NCI-H128 (cell line): ENCODE measurements around the gene LRRN2.

Source experiments
- DNase-seq: peaks from one replicate; lab custom pipeline; 2025; ENCODE audit not compliant: unreplicated experiment; lab: John Stamatoyannopoulos, UW

Gene LRRN2

DNA sequence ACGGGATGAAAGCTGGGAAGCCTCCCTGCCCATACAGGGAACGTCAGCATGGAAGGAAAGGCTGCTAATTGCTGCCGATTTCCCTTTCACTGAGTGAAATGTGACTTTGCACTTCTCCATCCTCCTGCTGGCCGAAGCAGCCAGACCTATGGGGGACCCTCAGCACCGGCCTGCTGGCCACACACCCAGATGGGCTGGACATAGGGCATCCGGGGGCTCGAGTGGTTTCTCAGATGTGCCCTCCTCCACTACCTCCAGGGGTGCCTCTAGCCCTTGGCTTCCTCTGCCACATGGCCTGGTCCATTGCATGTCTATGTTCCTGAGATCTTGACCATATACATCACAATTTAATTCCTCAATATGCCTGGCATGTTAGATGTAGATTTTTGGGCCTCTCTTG is 79.7 kb downstream of the LRRN2 start:
- no peak for DNase-seq

DNA sequence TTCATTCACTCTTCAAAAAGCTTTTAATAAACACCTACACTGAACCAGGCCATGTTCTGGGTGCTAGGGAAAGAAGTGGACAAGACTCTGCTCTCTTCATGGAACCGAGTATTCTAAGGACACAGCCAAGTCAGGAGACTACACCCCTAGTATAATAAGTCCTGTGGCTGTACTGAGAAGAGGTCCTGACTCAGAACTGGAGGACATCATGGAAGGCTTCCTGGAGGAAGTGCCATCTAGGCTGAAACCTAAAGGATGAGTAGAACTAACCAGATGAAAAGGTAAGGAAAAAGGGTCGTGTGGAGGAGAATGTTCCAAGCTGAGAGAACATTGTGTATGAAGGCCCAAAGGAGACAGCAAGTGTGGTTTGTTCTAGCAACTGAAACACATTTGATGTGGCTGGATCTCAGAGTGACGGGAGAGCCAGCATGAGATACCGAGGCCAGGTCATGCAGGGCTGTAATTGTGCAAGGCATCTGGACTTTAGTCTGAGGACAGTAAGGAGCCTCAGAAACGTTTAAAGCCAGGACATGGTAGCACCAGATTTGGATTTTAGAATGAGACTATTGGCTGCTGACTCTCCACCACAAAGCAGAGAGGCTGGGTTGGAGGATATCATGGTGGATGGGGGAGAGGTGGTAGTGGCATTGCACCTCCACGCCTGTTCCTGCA is 82.5 kb downstream of the LRRN2 start:
- DNase-seq: no peak

DNA sequence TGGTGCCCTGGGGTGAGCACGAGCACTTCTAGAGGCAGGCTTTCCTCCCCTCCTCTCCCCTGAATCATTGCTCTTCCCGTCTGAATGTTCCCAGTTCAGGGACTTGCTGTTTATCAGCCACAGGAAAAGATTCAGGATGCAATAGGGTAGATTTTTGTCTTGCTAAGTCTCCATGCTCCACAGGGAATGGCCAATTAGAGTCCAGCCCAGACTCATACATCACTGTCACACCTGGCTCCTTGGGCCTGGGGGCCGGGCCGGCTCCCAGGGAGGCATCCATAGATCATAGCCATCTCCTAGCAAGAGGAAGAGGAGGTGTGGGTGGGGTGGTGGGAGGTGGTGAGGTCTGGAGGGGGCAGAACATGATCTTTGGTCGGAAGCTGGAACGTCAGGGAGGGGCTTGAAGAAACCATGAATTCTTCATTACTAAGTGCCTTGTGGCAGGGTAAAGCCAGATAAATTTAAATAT is 83.4 kb downstream of the LRRN2 start:
- DNase-seq: no peak

DNA sequence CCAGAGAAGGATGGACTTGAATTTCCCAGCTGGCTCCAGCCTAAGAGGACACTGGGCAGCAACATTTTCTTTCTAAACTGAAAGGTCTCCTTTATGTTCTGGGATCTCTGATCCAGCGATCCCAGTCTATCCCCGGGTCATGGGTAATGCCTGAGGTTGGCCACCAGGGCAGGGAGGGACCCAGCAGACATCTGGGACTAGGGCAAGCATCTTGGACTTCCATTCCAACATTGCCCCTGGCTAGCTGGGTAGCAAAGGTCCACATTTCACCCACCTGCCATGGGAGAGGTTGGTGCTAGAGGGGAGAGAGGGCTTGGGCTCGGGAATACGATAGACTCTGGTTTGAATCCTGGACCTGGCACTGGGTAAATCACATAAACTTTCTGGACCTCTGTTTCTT is 84.6 kb downstream of the LRRN2 start:
- DNase-seq: no peak

DNA sequence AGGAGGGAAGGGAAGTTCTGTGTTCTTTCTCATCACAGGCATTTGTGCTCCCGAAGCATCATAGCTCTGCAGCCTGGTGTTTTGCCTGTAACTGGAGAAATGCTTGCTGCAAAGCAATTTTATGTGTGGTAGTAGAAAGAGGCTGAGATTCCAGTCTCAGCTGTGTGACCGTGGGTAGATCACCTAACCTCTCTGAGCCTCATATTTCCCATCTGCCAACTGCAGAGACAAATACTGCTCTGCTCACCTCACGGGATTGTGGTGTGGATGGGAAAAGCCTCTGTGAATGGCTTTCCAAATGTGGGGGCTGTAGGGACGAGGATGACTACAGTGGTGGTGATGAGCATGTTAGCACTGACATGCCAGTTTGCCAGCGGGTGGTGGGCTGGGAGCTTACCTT is 85.3 kb downstream of the LRRN2 start:
- no peak for DNase-seq

DNA sequence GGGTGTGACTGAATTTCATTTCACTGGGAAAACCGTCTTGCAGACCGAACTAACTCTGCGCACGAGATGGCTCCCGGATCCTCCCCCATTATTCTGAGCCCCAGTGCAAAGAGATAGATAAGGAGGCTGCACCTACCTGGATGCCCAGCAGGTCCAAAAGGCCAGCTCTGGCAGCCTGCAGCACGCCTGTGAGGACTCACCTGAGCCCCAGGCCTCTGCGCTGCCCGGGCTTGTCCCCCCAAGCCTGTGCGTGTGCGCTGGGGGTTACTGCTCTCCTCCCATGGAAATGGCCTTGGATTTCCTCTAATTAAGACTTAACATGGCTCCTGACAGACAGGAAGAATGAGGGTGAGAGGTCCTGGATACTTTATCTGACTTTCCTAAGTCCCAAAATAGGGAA is 85.9 kb downstream of the LRRN2 start:
- DNase-seq: no peak

DNA sequence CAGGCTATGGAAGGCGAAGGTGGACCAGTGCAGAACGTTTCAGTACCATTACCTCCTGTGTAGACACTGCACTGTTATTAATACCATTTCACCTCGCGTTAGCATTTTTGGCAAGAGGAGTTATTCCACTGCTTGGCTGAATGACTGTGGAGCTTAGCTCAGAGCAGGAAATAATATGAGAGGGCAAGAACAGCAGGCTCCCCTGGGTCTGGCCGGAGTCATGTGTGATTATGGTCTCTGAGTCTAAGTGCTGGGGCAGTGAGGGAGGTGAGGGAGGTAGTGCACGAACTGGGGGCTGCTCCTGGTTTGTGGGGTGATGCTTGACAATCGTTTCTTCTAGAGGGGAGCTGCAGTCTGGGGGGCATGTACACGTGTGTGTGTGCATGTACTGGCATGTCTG is 86.4 kb downstream of the LRRN2 start:
- no peak for DNase-seq

DNA sequence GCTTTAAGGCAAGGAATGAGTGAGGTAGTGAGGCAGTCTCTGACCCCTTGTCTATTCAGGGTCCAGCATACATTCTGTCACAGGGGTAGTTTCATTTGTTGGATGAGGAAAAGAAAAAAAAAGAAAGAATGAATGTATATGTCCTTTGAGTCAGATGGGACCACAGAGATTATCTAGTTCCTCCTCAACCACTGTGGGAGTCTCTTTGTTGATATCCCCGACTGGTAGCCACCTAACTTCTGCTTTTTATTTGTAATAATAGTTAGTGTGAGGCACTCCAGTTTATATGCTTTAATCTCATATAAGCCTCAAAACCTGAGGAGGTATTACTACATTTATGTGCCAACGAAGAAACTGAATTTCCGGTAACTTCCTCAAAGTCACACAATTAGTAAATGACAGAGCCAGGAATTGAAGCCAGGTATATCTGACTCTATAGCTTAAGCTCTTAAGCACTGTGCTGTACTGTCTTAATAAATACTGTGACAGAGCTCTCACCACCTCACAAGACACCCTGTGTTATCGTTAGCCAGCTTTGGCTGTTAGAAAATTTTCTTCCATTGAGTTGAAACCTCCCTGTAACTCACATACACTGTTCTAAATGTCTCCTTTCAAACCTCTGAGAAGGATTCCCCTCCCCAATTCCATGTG is 87.1 kb downstream of the LRRN2 start:
- DNase-seq: no peak

DNA sequence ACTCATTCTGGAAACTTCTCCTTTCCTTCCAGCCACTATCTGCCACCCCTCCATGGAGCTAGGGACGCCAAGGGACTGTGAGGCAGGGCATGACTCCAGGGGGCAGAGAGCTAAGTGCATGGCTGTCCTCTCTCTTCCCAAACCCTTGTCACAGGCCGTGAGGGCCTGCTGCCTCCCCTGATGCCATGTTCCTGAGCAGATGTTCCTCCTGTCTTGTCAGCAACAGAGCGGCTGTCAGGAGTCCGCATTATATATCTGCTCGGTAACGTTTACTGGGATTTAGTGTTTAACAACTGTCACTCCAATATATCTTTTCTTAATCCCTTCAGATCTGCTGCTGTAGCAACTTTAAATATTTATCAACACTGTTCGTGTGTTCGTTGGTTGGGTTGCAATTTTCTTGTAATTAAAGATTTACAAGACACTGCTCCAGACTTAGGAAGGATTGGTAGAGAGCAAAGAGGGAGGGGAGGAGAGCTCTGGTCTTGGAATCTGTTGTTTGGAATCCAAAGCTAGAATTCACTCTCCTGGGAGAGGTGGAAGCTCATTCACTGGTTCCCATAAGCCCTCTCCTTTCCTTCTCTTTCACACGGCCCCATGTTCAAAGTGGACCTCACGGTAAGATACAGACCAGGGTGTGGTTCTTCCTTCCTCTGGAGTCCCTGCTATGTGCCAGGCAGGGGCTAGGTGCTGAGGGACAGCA is 93.1 kb downstream of the LRRN2 start:
- no peak for DNase-seq

DNA sequence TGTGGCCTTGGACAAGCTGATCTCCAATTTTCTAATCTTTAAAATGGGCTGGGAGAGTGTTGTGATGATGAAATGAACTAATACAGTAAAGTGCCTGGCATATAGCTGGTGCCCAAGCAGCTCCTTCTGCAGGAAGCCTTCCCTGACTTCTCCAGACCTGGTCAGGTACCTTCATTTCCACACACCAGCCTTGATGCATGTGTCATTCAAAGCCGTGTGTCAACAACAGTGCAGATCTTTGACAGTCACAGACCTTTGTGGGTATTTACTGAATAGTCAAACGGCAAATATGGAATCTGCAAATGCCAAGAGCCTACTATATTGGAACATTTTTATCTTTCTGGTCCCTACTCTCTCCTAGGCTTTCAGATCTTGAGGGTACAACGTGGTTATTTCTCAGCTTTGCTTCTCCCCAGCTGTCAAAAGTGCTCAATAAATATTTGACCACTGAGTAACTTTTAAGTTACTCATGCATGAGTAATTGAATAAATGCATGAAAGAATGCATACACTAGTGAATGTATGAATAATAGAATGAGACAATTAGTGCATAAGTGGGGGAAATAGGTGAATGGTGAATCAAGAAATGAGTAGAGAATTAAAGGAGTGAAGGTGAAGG is 94.0 kb downstream of the LRRN2 start:
- DNase-seq: no peak

DNA sequence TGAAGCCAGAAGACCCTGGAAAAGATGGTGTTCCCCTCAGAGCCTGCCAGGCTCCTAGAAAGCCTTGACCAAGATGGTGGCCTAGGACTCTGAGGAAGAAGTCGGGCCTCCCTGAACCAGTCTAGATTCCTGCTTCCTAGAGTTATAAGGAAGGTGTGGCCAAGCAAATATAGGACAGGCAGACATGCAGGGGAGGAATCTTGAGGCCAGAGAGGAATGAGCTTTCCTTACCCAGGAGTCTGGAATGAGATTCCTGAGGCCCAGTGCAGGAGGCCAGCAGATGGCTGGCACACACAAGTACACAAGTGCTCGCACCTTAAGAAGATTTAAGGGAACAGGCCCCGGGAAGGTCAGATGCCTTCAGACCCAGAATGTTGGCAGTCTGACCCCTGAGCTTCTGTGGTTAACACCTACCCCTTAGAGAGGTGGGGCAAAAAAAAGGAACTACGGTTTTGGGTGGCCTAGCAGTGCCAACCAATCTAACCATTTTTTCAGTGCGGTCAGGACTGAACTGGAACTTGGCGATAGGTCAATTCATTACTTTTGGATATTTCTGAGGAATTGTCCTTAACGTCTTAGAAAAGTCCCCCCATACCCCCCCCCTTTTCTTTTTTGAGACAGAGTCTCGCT is 96.0 kb downstream of the LRRN2 start:
- DNase-seq: no peak

DNA sequence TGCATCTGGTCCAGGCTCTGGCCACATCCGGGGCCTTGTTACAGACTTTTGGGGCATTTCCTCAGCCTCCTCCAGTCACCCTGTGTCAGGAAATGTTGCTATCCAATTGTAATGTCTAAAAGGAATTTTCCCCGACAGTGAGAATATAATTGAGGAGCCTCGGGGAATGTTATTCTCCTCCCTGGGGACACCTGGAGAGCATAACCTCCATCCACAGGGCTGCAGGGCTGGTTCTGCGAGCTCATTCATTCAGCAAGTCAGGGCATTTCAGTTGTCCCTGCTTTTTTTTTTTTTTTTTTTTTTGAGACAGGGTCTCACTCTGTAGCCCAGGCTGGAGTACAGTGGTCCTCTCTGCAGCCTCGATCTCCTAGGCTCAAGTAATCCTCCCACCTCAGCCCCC is 96.7 kb downstream of the LRRN2 start:
- no peak for DNase-seq

DNA sequence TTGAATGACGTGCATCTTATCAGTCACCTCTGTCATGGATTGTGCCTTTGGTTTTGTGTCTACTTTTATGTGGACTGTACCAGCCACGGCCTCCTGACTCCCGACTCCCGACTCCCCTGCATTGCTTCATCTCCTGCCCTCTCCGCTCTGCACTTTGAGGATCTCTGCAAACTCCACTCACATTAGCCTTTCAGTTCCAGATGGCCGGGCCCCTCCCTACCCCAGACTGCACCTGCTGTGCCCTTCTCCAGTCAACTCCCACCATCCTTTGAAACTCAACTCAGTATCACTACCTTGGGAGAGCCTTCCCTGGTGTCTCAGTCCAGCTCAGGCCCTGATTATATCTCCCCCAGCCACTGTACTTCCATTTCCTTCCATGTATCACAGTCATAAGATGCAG is 97.9 kb downstream of the LRRN2 start:
- DNase-seq: no peak

DNA sequence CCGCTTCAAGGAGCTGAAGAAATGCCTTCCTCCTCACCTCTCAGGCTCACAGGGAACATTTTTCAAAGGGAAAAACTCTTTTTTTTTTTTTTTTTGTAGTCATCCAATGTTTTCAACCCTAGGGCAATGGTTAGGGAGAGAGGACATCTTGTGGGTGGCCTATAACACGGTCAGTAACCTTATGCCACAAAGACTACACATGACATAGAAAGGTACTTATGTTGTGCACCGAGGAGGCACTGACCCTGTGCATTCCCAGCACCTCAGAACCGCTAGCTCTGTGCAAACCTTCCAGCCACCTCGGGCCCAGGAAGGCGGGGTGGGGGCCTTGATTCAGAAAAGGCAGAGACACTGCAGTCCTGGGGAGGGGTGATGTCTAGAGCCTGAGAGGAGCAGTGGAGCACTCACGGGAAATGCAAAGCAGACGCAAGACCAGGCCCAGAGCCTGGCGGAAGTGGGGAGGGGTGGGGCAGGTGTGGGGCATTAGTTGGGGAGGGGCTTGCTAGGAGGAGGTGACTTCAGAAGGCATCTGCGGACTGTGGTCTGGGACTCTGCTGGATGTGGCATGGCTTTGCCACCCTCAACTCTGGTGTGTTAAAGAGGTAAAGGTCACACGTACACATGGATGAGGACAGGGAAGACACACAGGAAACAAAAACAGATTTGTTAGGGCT is 100.7 kb downstream of the LRRN2 start:
- no peak for DNase-seq

DNA sequence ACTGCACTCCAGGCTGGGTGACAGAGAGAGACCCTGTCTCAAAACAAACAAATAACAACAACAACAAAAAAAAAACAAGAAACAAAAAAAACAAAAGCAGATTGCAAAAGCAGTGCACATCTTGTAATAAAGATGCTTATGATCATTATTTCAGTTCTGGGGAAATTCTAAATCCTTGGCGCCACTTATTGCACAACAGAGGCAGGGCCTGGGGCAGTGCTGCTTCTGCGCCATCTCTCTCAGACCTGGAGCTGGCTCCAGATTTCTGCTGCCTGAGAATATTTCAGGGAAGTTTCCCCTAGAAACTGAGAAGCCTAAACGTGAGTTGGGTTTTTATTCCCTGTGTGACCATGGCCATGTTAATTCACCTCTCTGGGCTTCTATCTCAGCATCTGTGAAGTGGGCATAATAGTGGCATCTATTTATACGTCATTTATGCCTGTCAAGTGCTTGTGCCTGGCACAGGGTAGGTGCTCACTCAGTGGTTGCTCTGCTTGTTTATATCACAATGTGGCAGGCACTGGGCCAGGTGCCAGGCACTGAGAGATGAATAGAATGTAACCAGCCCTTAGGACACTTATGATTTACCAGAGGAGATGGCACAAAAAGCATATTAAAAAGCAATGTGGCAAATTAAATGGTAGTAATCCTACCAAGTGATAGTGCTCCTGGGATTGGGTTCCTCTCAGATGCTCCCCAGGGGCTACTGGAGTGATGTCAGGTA is 101.5 kb downstream of the LRRN2 start:
- DNase-seq: peak; percentile 76

DNA sequence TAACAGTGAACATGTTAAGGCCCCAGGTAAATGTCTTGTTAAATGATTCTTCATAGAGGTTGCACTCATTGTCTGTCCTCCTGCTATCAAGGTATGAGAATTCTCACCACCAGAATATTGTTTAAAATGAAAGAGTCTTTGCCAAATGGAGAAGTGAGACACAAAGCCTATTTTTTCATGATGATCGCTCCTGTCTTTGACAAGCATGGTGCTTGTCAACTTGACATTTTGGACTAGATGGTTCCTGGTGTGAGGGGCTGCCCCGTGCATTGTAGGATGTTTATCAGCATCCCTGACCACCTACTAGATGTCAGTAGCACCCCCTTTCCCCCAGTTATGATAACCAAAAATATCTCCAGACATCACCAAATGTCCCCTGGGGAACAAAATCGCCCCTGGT is 103.8 kb downstream of the LRRN2 start:
- DNase-seq: no peak

DNA sequence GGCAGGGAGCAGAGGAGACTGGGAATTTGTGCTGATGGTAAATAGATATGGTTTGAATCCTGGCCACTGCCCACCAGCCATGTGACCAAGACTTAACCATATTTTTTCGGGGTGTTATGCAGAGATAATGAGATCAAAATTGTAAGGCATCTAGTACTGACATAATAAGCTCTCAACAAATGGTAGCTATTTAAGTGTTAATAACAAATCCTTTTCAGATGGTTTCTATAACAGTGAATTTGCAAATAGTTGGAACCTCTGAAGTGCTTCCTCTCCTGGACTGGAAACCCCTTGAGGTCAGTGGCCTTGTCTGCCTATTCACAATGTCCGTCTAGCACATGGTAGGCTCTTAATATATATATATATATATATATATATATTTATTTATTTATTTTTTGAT is 104.7 kb downstream of the LRRN2 start:
- no peak for DNase-seq

DNA sequence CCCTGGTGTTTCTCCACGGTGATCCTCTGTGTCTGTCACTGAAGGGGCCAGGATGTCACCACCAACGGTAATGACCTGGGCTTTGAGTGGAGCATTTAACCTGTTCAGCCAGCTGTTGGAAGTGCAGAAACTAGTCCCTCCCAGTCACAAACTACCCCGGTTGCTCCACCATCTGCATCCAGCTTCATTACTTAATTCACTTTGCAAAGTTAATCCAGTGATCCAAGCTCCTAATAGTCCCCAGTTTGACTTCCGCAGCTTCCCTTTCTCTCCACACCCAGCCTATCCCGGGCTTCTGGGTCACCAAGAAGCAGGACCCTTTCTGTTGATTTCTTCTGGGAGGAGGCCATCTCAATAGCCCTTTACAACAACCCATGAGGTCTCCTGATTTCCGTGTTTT is 105.9 kb downstream of the LRRN2 start:
- DNase-seq: no peak

DNA sequence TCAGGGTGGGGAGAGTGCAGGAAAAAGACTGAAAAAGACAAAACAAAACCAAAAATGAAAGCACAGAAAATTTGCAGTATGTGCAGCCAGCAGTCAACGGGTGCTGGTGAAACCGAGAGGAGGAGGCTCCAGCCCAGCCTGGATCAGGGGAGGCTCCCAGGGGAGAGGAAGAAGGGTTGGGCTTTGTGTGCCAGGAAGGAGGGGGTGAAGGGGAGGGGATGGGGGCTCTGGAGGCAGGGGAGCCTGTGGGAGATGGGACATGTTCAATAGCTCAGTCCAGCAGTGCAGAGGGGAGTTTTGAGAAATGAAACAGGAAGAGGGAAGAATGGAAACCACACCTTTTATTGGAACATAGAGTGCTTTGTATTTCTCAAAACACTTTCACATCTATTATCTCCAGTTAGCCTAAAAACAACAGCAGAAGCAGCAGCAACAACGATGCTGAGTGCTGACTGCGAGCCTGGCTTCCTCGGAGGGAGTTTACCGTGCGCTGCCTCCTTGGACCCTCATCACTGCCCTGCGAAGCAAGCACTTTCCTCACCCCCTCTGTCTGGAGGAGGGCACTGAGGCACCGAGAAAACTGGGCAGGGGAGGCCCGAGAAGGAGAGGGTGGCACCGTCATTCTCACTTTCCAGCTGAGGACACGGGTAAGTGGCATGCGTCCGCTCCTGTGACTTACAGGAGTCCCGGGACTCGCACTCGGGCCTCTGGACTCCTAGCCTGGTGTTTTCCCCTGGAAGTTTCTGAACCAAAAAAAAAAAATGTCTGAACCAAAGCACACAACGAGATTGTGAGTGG is 106.5 kb downstream of the LRRN2 start:
- no peak for DNase-seq
